PC-3 (cell line): ENCODE measurements around the gene SART3. TPM values are rescaled to one million over a fixed set of nuclear protein-coding genes. Genes with fewer than 3 reads are reported as not detected.
A peak's percentile ranks its signal among the peaks of the same experiment; 100 is the strongest.

Experiments used
- ATAC-seq: fragments of 200-7000 bp; cut with Tn5 transposase; 2 replicates; pipeline ENCODE4 v1.9.1; 2020; ENCODE audit warnings: mild to moderate bottlenecking, moderate library complexity
- BruUV-seq: library from RNA; stranded (reverse); fragments of 400-500 nt; replicated peaks from 2 replicates; lab custom pipeline; 2021; lab: Mats Ljungman, UMichigan
- CTCF ChIA-PET: fragments of 300-600 bp; sonication (Branson Sonifier 250); formaldehyde crosslinking; loops from one replicate; lab custom pipeline; 2022; ENCODE audit warnings: antibody characterized with exemption; lab: Charles Lee
- POLR2A ChIA-PET: fragments of 300-600 bp; sonication (Branson Sonifier 250); formaldehyde crosslinking; loops from one replicate; lab custom pipeline; 2022; ENCODE audit warnings: antibody characterized with exemption; ENCODE audit not compliant: unreplicated experiment; lab: Charles Lee
- DNase-seq: peaks from one replicate; pipeline ENCODE4 v3.0.0-alpha.2; 2015
- H2AFZ ChIP-seq: fragments of 300-600 bp; sonication (generic); 2 replicates; pipeline ENCODE4 v1.6.0; 2016; ENCODE audit warnings: antibody characterized with exemption, low read length
- H3F3A ChIP-seq: fragments of 300-600 bp; sonication (generic); one replicate; pipeline ENCODE4 v1.6.0; 2017; ENCODE audit warnings: antibody characterized with exemption, low read length, control low read depth, mild to moderate bottlenecking; ENCODE audit not compliant: unreplicated experiment
- H3K27ac ChIP-seq: fragments of 300-600 bp; sonication (generic); 2 replicates; pipeline ENCODE4 v1.5.1; 2016; ENCODE audit warnings: mild to moderate bottlenecking, low read length
- H3K27me3 ChIP-seq: fragments of 300-600 bp; sonication (generic); 2 replicates; pipeline ENCODE4 v1.6.1; 2016; ENCODE audit warnings: low read length, mixed read lengths
- H3K36me3 ChIP-seq: fragments of 300-600 bp; sonication (generic); 2 replicates; pipeline ENCODE4 v1.6.1; 2016; ENCODE audit warnings: low read depth, mixed run types, low read length, mixed read lengths
- H3K4me1 ChIP-seq: fragments of 300-600 bp; sonication (generic); 2 replicates; pipeline ENCODE4 v1.5.1; 2016; ENCODE audit warnings: low read length; ENCODE audit not compliant: insufficient read depth
- H3K4me2 ChIP-seq: fragments of 300-600 bp; sonication (generic); 2 replicates; pipeline ENCODE4 v1.6.0; 2016; ENCODE audit warnings: low read length
- H3K4me3 ChIP-seq: fragments of 300-600 bp; sonication (generic); 2 replicates; pipeline ENCODE4 v1.5.1; 2016; ENCODE audit warnings: mild to moderate bottlenecking, low read length, mixed read lengths
- H3K79me2 ChIP-seq: fragments of 300-600 bp; sonication (generic); 2 replicates; pipeline ENCODE4 v1.6.1; 2017; ENCODE audit warnings: low read length, mixed read lengths
- H3K9ac ChIP-seq: fragments of 300-600 bp; sonication (generic); 2 replicates; pipeline ENCODE4 v1.6.0; 2016; ENCODE audit warnings: mild to moderate bottlenecking, low read length
- H3K9me2 ChIP-seq: fragments of 300-600 bp; sonication (generic); replicated peaks from 2 replicates; pipeline ENCODE4 v1.6.1; 2016; ENCODE audit warnings: mixed run types, low read length, mixed read lengths
- H3K9me3 ChIP-seq: fragments of 300-600 bp; sonication (generic); 2 replicates; pipeline ENCODE4 v1.6.1; 2016; ENCODE audit warnings: low read length, mixed read lengths
- H4K20me1 ChIP-seq: fragments of 300-600 bp; sonication (generic); 2 replicates; pipeline ENCODE4 v1.6.1; 2016; ENCODE audit warnings: low read length, mixed read lengths
- EZH2 ChIP-seq: fragments of 300-600 bp; sonication (generic); IDR thresholded peaks from one replicate; pipeline ENCODE4 v1.6.1; 2017; ENCODE audit warnings: antibody characterized with exemption, mild to moderate bottlenecking, low read length; ENCODE audit not compliant: unreplicated experiment
- EZH2phosphoT487 ChIP-seq: fragments of 300-600 bp; sonication (generic); IDR thresholded peaks from 2 replicates; pipeline ENCODE4 v1.6.1; 2018; ENCODE audit warnings: mild to moderate bottlenecking, antibody characterized with exemption, low read length, borderline replicate concordance
- intact Hi-C: fragments of 100-400 bp; cut with micrococcal nuclease; formaldehyde crosslinking; loops from 2 replicates; pipeline ENCODE4 v1.9.0; 2023
- total RNA-seq: library from RNA; depleted of rRNA; stranded (reverse); fragments of >200 nt; gene quantifications from 2 replicates; pipeline ENCODE4 v1.2.3, GENCODE V29; 2014
- TF ChIP-seq, protein P1 (sequence below): fragments of 300-600 bp; sonication (generic); conservative IDR thresholded peaks from 2 replicates; pipeline ENCODE4 v1.5.1; 2017; ENCODE audit warnings: antibody characterized with exemption, low read depth, mild to moderate bottlenecking, low read length

Gene SART3
- total RNA-seq, 1 experiment from 2014 or later = 165 TPM

DNA sequence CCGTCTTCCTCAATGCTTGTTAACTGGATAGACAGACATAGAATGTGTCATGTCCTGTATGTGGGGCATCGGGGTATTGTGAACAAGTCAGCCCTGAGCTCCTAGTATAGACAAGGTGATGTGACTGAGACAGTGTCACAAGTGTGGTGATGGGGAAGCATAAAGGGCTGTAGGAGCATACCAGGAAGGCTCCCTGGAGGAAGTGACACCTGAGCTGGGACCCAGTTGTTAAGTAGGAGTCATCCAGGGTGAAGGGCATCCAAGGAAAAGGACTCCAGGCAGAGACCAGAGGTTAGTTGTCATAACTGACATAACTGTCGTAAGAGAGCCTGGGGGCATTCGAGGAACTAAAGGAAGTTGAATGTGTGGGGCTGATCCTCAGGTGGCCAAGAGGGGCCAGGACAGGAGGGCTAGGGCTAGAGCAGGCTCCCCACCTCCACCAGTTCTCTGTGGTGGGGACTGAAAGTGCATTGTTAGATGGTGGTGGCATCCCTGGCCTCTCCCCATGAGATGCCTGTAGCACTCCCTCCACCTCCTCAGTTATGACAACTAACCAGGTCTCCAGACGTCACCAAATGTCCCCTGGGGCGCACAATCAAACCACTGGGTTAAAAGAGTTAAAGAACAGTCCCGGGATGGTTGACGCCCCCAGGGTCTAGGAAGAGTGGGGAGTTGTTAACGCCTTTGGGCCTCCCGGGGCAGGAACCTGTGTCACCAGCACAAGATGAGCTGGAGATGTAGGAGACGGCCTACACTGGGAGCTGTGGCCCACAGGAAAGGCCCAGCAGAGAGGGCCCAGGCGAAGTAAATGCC lies 43.5 kb downstream of the SART3 start:
- Histone ChIP-seq H3K27me3 (no peaks in the 10 kb centered on the region), H3K4me2 (no peak overlapping the region), H3F3A (no peaks in the 10 kb centered on the region), H3K9me2 (no peaks in the 10 kb centered on the region), H4K20me1 (peaks cover 8% of the 10 kb centered on the region; the same call in 1 of the 2 replicates), H3K36me3 (peaks cover 46% of the 10 kb centered on the region), H3K9ac (no peak overlapping the region), H3K79me2 (peaks cover 11% of the 10 kb centered on the region), H3K9me3 (no peaks in the 10 kb centered on the region), H3K4me1 (peaks cover 7% of the 10 kb centered on the region; the same call in 1 of the 2 replicates), H3K4me3 (no peak overlapping the region), H3K27ac (no peak overlapping the region), H2AFZ (no peak overlapping the region)
- intact Hi-C loops = loop anchor here (10.0 kb wide), 2 partner anchors 773 to 833 kb away; partner anchors contain the start of gene PWP1
- POLR2A ChIA-PET = interaction anchor here (0.6 kb wide), 1 partner anchor 526 kb away, joined by 3 read pairs; no protein-coding TSS in a partner anchor
- CTCF ChIA-PET = no interaction called here
- TF ChIP-seq, protein P1, sequence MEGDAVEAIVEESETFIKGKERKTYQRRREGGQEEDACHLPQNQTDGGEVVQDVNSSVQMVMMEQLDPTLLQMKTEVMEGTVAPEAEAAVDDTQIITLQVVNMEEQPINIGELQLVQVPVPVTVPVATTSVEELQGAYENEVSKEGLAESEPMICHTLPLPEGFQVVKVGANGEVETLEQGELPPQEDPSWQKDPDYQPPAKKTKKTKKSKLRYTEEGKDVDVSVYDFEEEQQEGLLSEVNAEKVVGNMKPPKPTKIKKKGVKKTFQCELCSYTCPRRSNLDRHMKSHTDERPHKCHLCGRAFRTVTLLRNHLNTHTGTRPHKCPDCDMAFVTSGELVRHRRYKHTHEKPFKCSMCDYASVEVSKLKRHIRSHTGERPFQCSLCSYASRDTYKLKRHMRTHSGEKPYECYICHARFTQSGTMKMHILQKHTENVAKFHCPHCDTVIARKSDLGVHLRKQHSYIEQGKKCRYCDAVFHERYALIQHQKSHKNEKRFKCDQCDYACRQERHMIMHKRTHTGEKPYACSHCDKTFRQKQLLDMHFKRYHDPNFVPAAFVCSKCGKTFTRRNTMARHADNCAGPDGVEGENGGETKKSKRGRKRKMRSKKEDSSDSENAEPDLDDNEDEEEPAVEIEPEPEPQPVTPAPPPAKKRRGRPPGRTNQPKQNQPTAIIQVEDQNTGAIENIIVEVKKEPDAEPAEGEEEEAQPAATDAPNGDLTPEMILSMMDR = no peak
- TF ChIP-seq EZH2 = no peak
- TF ChIP-seq EZH2phosphoT487 = no peak
- DNase-seq (no peak), ATAC-seq (no peak)
- no TSS peak for BruUV-seq

DNA sequence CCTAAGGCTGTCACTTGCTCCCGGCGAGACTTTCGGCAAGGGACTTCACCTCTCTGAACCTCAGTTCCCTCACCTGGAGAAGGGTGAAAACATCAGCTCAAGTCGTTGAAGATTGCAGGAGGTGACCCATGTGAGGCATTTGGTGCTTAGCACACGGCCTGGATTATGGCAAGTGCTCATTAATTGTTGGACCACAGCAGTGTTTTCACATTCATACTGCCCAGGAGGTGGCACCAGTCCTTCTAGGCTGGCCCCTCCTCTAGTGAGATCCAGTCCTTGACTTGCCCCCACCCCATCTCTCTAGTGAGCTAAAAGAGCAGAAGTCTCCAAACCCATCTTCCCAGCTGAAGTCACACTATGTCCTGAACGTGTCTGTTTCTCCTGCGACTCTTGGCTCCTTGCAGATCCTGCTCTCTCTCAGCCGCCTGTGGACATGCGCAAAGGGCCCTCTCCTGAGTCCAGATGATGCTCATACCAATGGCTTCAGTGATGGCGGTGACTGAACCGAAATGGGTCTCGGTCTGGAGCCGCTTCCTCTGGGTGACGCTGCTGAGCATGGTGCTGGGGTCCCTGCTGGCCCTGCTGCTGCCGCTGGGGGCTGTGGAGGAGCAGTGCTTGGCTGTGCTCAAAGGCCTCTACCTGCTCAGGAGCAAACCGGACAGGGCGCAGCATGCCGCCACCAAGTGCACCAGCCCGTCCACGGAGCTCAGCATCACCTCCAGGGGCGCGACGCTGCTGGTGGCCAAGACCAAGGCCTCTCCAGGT lies 44.3 kb downstream of the SART3 start:
- Histone ChIP-seq H3K4me2 (peak overlapping the region; percentile 98), H3K9me3 (no peaks in the 10 kb centered on the region), H3K27me3 (no peaks in the 10 kb centered on the region), H3K27ac (no peak overlapping the region), H3K9ac (no peak overlapping the region), H3K4me3 (peak overlapping the region; percentile 90), H4K20me1 (peaks cover 8% of the 10 kb centered on the region; the same call in 1 of the 2 replicates), H3K4me1 (peaks cover 9% of the 10 kb centered on the region; the same call in 1 of the 2 replicates), H2AFZ (no peak overlapping the region), H3K79me2 (peaks cover 11% of the 10 kb centered on the region), H3F3A (no peaks in the 10 kb centered on the region), H3K36me3 (peaks cover 38% of the 10 kb centered on the region), H3K9me2 (no peaks in the 10 kb centered on the region)
- no peak for ATAC-seq
- ChIA-PET CTCF (interaction anchor here (0.6 kb wide), 1 partner anchor 841 kb away, joined by 6 read pairs; no protein-coding TSS in a partner anchor), POLR2A (interaction anchor here (0.6 kb wide), 1 partner anchor 525 kb away, joined by 3 read pairs; no protein-coding TSS in a partner anchor)
- intact Hi-C loops = loop anchor here (10.0 kb wide), 2 partner anchors 772 to 832 kb away; partner anchors contain the start of gene PWP1
- BruUV-seq = no TSS peak
- DNase-seq = peak; percentile 25
- no peak for TF ChIP-seq EZH2
- TF ChIP-seq, protein P1 = peak; percentile 36; the same call in 1 of the 2 replicates
